GM21390 (cell line): ENCODE data around the gene ERAP2.
"Not testable (repeated sequence)": the region's sequence is repeated elsewhere in the genome, so short reads cannot be mapped to it uniquely, and the experiment has no call there.

Experiments used
- ATAC-seq: cut with Tn5 transposase; IDR thresholded peaks from one replicate; pipeline ENCODE4 v1.9.1; 2021; ENCODE audit not compliant: unreplicated experiment

Gene ERAP2, protein sequence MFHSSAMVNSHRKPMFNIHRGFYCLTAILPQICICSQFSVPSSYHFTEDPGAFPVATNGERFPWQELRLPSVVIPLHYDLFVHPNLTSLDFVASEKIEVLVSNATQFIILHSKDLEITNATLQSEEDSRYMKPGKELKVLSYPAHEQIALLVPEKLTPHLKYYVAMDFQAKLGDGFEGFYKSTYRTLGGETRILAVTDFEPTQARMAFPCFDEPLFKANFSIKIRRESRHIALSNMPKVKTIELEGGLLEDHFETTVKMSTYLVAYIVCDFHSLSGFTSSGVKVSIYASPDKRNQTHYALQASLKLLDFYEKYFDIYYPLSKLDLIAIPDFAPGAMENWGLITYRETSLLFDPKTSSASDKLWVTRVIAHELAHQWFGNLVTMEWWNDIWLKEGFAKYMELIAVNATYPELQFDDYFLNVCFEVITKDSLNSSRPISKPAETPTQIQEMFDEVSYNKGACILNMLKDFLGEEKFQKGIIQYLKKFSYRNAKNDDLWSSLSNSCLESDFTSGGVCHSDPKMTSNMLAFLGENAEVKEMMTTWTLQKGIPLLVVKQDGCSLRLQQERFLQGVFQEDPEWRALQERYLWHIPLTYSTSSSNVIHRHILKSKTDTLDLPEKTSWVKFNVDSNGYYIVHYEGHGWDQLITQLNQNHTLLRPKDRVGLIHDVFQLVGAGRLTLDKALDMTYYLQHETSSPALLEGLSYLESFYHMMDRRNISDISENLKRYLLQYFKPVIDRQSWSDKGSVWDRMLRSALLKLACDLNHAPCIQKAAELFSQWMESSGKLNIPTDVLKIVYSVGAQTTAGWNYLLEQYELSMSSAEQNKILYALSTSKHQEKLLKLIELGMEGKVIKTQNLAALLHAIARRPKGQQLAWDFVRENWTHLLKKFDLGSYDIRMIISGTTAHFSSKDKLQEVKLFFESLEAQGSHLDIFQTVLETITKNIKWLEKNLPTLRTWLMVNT

DNA sequence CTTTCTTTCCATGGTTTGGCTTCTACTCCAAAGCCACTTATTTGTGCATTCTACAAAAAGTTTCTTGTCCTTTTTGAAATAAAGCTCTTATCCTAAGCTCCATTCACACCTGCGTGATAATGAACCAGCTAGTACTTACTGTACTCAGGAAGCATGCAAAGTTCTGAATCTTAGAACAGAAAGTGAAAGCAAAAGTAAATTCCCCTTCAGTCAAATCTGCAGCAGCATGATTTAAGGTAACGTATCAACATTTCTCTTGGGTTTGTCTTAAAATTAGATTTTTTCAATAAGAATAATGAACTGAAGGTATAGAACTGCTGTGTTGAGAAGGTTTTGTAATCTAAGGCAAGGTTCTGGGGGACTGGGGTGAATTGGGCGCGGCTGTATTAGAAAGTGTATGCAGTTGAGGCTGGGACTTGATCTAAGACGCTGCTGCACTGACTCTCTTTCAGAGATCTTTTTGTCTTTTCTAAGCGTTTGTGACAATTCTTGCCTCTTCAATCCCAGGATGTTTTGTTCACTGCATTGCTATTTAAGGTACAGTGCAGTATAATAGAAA lies at the start of gene ERAP2:
Gene ERAP2 (plus strand): TSS at position 209 of the 559 bp plus-strand sequence. CDS start 3,186 bp downstream, outside the sequence.
- peak; percentile 51 for ATAC-seq

DNA sequence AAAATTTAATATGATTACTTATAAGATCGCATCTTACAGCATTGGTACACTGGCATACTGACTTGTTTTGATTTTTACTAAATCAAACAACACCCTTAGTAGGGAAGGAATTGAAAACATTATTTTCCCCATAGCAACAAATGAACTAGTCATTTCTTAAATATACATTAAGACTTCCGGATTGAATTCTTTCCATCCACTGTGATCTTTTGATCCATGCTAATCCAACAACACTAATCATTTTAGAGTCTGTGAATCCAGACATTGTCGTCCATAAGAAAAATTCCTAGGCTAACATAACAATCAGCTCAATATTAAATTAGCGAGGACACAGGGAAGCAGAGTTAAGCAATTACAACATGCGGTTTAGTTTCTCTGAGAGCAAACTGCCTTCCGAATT lies 47.0 kb upstream of the ERAP2 start:
- ATAC-seq, result no peak

DNA sequence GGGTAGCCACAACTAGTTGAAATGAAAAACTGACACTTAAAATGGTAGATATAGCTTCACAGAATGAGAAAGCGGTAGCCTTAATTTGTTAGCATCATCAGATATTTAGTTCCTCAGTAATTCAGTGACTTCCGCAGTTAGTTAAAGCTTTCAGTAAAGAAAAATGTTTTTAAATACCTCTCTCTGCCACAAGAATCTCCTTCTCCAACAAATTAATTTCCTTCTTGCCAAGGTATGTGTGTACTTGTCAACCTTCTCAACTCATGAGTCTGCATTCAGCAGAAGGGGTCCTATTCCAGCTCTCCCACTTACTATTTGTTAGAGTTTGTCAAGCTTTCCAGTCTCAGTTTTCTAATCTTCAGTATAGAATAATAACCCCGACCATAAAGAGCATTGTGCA lies 42.3 kb upstream of the ERAP2 start:
- ATAC-seq, result no peak

DNA sequence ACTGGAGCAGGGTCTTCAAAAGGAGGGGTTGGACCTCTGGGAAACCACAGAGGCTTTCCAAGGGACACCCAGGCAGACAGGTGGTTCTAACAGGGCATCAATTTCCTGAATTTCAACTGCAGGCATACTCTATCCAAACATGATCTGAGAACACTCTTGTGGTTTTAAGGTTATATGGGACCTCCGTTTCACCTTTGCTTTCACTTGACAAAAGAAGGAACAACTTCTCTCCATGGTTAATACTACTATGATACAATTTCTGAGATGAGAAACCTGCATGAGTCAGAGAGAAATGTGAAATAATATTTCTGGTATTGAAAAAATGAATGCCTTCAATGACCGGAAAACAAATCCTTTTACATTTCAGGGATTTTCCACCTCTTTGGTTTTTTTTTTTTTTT lies 40.5 kb upstream of the ERAP2 start:
- ATAC-seq, result no peak

DNA sequence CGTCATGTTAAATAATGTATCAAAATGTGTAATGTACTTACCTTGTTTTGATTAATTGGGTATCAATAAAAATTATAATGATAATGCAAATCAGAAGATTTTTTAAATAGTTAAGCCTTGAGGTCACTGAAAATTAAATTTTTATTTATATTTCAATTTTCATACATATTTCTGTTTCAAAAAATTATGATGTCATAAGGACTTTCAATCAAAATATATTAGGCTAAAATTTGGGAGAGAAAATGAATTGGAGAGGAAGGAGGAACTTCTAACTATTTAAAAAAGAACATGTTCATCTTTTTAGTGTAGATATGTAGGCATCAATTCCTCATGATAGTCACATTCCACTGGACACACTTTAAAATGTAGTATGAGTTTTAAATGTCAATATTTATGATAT lies 39.5 kb upstream of the ERAP2 start:
- no peak for ATAC-seq

DNA sequence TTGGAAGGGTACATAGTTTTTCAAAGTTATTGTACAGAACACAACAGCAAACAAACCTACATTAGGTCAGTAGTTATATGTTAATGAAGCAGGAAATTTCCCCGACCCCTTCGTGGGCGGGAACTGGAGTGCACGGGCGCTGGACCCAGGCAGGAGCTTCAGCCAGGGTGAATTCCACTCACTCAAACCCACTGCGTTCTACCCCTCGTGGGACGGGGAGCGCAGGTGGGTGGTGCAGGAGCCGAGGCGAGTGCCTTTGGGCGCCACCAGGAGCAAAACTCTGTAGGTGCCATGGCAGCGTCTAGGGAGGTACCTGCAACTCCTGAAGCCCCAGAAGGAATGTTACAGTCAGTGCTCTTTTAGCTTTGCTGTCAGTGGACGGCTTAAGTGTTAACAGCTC lies 39.0 kb upstream of the ERAP2 start:
- ATAC-seq, result no peak

DNA sequence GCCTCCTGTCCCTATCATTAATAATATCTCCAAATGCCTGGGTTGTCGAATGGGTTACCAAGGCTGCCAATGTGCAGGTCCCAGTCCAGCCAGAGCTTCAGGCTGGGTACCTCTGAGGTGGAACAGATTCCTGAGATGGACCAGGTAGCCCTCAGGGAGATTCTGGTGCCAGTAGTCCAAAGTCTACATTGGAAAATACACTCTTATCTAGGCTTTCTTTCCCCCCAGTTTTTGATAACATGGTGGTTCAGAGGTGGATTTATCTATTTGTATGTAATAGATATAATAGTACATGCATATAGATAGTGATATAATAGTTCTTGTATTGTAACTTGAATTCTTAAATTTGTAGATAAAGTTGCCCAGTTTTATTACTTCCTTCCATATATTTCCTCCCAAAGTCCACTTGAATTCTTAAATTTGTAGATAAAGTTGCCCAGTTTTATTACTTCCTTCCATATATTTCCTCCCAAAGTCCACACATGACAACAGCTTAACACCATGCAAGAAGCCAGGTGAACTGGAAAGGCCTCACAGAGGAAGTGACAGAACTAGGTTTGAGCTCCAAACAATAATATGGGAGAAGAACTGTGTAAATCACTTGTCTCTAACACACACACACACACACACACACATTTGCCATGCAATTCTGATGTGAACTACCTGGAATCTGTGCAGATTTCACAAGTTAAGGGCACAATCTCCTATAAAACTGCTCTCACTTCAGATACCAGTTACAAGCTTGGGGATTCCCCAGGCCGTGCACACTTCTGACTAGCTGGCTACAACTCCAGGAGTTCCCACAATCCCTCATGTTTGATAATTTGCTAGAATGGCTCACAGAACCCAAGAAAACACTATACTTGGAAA lies 37.9 kb upstream of the ERAP2 start:
- ATAC-seq, result no peak

DNA sequence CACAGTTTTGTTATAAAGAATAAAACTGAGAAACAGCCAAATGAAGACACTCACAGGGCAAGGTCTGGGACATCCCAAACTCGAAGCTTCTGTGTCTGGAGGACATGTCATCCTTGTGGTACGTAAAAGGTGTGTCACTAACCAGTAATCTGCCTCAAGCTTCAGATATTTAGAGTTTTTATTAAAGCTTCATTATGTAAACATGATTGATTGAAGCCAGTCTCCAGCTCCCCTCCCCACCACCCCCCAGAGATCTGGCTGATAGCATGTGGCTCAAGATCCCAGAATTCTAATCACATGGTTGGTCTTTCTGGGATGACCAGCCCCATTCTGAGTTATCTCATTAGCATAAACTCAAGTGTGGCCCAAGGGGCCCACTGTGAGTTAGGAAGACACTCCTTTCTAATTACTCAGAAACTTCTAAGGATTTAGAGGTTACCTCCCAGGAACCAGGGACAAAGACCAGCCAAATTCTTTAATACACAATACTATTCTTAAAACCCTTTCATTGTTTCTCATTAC lies 37.2 kb upstream of the ERAP2 start:
- no peak for ATAC-seq

DNA sequence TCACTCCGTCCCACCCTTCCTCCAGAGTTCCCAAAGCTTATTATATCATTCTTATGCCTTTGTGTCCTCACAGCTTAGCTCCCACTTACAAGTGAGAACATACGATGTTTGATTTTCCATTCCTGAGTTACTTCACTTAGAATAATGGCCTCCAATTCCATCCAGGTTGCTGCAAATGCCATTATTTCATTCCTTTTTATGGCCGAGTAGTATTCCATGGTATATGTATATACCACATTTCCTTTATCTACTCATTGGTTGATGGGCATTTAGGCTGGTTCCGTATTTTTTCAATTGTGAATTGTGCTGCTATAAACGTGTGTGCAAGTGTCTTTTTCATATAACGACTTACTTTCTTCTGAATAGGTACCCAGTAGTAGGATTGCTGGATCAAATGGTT lies 34.4 kb upstream of the ERAP2 start:
- not testable (repeated sequence) for ATAC-seq

DNA sequence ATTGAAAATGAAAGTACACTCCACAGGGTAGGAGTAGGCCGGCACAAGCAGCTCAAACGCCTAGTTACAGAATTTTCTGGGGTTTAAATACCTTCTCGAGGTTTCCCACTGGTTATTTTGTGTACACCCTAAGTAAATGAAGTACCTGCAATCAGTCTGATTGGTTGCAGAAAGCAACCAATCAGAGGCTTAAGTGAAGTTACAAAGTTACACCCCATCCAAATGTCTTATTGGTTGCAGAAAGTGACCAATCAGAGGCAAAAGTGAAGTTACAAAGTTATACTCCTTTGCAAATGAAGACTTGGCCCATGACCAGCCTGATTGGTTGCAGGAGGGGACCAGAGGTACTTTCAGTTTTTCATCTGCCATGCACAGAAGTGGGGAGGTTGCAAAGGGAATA lies 33.2 kb upstream of the ERAP2 start:
- no peak for ATAC-seq

DNA sequence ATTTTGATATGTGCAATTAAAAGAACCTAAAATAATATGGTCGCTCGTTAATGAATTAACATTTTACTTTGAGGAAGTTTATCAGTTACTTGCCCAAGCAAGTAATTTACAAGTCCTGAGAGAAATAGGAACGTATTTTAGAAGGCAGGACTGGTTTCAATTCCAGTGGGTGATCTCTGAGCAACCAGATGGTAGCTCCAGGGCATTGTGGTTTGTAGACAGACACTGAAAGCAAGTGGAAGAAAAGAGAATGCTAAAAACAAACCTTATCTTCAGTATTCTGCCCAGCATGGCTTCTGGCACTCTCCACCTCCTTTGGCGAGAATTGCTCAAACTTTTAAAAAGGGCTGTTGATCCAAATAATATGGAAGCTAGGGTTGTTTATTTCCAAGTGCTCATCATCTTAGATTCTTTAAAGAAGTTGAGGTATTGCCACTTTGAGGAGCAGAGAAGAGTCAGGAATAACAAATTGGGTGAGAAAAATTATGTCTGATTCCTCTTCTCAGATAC lies 31.8 kb upstream of the ERAP2 start:
- ATAC-seq, result no peak

DNA sequence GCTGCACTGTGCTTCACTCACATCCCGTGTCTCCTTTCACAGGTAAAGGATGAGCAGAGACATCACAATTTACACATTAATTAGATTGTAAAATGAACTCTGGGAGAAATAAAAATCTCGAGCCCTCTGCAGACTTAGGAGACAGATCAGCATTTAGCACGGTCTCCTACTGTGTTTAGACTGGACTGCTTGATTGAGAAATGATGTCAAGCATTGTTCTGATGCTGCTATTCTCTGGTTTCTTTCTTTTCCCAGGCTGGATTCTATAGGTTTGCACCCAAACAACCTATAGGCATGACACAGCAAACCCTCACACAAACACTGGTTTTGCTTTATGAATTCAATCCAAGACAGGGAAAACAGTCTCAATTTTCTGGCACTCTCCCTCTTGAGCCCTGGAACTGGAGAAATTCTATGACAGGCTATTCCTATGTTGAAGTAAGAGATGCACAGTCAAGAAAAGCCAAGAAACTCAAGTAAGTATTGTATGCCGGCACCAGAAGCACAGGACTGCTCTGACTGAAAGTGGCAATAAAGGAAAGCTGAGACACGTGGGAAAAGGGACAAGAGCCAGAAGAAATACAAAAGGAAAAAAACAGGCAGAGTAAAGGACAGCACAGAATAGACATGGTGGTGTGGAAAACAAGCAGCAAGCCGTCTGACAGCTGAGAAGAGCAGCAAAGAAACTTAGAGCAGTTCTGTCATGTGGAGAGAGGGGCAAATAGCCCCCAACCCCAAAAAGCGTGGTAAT lies 24.8 kb upstream of the ERAP2 start:
- ATAC-seq, result no peak

DNA sequence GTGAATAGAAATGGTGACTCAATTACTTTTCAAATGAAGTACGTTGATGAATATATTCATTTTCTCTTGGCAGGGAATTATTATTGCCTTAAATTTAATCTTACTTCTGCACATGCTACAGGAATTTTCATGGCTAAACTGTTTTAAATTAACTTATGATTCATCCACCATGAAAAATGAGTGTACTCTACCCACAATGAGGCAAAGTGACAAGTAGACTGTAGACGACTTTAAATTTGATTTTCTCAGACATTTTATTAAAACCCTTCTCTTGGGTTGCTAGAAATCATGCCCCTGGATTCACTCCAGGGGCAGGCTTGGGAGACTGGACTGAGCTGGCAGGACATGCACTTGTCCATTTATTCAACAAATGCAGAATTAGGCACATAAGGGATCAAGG lies 23.5 kb upstream of the ERAP2 start:
- no peak for ATAC-seq

DNA sequence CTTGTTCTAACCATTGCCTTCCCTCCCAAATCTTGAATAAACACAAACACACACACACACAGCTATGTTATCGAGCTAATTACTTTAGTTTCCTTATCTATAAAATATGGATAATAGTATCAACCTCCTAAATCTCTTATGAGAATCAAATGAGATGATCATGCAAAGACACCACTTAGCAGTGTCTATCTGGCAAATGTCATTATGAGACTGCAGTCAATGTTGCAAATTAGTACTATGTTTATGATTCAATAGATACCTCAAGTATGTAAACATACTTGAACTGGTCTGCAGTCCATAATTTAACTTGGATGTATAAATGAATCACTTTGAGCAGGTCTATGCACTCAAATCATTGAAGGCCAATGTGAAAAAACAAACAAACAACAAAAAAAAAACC lies 22.2 kb upstream of the ERAP2 start:
- ATAC-seq, result no peak

DNA sequence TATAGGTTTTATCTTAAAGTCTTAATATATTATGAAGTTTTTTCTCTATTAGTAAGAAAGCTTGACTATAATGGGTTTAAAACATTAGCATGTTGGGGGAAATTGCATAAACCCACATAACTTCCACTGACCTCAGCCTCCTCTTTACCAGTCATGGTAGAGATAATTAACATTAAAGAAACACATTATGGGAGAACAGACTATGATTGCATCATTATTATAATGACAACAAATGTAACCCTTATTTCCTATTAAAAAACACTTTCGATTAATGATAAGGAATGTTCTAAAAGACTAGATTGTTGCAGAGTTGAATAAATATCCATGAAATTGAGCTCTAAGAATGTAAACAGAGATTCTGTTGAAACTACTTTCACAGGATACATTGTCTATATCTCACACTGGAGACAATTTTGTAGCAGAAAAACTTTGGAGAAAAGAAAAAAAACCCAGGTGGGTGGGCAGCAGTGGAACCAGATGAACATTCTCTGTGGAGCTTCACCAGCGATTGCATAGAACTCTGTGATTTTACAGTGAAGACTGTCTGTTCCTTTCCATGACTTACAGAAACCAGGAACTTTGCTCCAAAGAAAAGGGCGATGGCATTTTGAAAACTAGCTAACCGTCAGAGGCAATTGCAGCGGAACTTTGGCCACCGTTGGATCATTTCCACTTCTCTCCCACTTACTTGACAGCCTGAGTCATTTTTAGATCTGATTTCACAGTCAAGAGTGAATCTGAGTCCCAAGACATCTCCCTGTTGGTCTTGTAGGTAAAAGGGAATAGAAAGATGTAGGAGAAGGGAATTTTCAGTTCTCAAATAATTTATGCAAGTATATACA lies 21.0 kb upstream of the ERAP2 start:
- ATAC-seq, result no peak

DNA sequence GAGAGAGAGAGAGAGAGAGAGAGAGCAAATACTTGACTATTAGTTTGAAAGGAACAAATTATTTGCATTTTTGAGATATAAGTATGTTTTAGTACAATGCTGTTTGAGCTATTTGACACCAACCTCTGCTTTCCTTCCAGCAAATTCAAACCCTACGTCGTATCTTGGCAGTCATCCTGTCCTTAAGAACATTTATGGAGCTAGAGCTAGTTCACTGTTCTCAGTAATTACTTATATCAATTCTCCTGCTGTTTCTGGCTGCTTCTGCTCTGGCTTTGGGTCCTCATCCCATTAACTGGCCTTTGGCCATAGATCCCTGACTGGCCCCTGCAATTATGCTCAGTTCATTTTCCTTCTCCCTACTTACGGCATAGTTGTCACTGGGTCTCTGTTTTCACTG lies 19.9 kb upstream of the ERAP2 start:
- ATAC-seq, result no peak

DNA sequence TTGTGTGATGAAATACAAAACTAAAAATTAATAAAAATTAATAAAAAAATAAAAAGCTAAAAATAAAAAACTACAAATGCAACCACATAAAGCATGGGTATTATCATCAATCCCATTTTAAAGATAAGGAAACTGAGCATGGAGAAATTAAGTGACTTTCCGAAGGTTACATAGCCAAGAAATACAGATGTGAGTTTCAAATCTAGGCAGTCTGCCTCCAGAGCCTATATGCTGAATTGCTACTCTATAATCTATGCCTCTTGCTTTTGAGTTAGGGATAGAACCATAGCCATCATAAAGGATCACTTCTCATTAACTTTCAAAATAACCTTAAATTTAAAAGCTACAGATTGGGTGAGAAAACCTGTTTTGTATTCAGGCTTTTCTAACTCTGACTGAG lies 18.8 kb upstream of the ERAP2 start:
- no peak for ATAC-seq

DNA sequence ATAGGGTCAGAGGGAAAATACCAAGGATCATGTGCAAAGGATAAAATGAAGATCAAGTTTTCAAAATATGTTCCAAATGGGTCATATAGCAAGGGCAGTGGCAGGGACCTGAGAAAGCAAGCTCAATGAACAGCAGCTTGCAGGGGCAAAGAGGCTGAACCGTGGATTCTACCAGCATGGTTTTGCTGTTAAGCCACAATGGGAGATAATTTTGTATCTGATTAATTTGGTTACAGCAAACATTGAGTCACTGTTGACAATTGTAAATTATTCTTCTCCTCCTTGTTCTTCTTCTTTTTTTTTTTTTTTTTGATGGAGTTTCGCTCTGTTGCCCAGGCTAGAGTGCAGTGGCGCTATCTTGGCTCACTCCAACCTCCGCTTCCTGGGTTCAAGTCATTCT lies 18.4 kb upstream of the ERAP2 start:
- no peak for ATAC-seq

DNA sequence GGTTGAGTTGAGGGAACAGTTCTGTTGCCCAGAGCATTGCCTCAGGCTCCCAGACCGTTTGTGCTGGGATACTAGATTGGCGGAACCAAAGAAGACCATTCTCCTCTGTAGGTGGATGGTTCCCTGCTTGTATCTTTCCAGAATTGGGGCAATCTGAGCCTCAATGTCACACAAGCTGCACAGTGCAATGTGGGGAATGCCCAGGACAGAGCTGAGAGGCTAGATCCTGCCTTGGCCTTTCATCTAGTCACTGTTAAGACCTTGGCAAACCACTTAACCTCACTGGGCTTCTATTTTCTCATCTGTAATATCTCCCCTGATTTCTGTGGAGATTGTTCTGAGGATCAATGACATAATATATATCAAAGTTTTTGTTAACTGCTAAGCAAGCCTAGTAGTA lies 16.9 kb upstream of the ERAP2 start:
- ATAC-seq, result no peak
